ENCODE data around the gene ASCL2.

ASCL2 gene

DNA sequence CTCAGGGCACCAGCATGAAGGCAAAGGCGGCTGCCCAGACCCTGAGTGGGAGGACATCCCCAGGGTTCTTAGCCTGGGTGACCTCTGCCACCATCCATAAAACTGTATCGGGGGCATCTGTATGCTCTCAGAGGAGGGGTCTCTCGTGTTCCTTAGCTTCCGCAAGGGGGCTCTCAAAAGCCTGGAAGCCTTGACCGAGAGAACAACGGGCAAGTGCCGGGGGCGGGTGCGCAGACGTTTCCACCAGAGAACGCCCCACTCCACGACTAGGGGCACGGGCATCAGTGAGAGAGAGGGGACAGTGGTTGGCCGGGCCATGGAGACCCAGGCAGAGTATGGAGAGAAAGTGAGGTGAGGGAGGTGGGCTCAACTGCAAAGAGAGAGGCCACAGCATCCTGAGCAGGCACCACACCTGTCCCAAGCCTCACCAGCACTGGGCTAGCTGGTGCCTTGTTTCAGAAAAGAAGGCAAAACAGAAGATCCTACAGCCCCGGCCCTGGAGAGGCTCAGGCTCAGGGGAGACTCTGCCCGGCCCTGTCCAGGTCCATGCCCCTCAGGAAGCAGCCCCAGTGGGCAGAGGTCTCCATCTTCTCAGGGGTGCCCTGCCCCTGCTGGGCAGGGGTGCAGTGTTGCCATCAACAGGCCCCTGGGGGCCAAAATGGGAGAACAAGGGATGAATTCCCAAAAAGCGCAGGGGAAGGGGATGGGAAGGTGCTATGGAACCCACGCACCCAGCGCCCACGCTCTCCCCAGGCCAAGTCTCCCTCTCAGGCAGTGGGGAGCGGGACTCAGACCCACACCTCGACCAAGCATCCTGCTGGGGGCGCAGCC is 37.3 kb upstream of the ASCL2 start:
- DNase-seq, result no peak

DNA sequence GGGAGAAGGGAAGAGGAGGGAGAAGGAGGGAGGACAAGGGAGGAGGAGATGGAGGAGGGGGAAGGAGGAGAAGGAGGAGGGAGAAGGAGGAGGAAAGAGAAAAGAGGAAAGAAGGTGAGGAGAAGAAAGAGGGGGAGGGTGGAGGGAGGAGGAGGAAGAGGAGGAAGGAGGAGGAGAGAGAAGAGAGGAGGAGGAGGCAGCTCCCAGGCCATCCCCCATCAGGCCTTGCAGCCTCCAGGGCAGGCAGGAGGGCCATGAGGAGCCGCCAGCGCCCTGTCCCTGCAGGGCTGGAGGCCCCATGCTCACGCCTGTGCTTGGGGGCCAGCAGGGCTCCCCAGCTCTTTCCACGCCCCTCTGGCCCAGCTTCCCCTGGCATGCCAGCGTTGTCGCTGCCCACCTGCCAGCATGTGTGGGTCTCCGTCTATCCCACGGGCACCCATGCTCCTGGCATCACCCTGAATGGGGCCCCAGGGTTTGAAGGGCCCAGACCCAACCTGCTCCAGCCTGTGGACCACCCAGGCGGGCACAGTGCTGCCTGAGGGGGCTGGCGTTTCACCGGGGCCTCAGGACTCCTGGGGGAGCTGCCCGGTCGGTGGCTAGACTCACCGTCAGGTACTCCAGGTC is 36.6 kb upstream of the ASCL2 start:
- no peak for DNase-seq

DNA sequence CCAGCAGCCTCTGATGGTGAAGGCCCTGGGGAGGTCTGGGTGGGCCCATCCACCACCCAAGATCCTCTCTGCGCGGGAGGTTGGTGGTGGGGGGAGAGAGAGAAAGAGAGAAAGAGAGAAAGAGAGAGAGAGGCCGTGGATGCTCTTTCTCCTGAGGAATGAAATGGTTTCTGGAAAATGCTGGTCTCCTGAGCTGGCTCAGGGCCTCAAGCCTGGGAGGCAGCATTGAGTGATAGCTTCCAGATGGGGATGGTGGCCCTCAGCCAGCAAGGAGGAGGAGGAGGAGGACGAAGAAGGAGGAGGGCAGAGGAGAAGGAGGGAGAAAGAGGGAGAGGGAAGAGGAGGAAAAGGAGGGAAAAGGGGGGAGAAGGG is 36.0 kb upstream of the ASCL2 start:
- no peak for DNase-seq

DNA sequence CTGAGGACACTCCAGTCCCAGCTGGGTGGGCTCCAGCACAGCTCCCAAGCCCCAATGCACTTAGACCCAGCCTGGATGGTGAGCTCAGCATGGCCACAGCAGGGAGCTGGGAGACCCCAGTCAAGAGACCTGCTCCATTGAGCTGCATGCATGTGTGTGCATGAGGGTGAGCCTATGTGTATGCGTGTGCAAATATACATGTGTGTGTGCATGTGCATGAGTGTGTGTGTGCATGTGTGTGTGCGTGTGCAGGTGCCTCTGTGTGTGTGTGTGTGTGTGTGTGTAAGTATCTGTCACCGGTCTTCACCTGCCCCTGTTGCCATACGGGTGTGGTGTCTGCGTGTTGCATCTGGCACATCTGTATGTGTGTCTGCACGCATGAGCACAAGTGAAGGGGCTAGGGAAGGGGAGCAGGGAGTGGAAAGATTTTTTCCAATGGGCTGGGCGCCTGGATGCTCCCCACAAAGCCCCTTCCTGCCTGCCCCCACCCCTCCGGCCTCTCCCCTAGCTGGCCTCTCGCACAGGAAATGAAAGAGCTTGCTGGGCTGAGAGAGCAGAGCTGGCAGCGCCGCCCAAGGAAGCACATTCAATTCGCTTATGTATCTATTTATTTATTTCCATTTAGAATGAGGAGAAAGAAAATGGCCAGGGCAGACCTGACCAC is 35.5 kb upstream of the ASCL2 start:
- no peak for DNase-seq

DNA sequence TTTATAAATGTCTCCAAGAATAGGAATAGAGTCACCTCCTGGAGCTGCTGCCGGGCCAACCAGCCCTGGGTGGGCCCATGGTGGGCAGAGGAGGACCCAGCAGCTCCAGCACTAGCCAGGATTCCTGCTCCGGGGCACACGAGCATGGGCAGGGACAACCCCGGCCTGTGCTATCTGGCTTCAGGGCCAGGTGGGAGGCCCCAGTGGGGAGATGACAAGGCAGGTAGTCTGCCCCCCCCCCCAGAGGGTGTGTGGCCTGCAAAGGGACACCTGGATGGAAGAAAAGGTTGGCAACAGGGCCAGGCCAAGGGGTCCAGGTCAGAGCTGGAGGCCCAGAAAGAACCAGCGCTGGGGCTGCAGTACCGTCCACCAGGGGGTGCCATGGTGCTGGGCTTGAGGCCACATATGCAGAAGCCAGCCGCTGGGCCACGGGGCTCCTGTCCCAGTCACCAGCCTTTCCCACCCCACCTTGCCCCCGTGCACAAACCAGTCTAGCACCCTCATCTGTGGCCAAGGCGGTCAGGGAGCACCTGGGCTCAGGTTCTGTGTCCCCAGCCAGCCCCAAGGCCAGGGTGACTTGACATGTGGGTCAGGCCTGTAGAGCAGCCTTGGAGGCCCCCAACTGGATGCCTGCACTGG is 34.9 kb upstream of the ASCL2 start:
- no peak for DNase-seq

DNA sequence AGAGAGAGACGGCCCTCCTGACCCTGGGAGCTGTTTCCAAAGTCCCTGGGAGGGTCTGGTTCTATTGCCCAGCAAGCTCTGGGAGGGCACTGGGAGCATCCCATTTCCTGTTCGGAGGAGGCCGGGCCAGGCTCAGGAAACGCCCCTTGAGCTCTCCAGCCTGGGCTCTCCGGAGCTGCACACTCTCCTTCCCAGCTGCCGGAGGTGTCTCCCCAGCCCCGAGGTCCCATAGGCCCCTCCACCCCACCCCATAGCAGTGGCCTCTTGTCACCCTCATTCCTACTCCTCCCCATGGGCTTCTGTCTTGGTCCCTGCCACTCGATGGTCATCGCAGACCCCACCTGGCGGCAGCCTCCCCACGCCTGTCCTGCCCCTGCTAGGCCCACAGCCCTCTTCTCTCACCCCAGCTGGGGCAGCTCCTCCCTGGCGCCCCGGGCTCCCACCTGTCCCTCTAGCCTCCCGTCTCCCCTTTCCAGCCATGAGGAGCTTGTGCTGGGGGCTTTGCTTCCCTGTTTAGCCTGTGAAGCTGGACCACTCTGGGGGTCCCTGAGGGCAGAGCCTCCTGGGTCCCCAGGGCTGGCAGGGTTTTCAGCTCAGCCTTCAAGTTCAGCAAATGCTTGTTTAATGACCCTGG is 34.2 kb upstream of the ASCL2 start:
- DNase-seq, result no peak

DNA sequence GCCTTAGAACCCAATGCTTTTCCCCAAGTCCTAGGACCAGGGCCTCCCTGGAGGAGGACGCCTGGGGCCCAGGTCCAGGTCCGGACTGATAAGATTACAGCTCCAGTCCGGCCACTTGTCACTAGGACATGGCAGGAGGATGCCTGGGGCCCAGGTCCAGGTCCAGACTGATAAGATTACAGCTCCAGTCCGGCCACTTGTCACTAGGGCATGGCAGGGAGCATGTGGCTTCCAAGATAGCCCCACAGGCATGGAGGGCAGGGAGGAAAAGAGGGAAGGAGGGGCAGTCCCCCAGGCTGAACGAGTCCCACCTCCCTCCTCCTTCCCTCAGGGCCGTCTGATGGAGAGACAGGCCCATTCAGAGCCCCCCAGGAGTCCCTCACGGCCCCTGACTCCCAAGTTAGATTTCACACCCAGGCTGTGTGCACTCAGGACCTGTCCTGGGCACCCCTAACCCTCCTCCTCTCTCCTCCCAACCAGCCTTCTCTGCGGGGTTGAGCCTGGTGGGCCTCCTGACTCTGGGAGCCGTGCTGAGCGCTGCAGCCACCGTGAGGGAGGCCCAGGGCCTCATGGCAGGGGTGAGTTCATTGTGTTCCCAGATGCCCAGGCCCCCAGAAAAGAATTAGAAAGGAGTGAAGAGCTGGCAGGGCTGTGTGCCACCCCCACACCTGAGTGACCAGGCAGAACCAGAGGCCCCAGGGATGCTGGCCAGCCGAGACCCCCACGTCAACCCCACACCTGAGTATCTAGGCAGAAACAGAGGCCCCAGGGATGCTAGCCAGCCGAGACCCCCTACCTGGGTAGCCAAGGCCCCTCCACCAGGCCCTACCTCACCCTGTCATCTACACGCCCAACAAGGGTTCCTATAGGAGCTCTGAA is 33.5 kb upstream of the ASCL2 start:
- no peak for DNase-seq

DNA sequence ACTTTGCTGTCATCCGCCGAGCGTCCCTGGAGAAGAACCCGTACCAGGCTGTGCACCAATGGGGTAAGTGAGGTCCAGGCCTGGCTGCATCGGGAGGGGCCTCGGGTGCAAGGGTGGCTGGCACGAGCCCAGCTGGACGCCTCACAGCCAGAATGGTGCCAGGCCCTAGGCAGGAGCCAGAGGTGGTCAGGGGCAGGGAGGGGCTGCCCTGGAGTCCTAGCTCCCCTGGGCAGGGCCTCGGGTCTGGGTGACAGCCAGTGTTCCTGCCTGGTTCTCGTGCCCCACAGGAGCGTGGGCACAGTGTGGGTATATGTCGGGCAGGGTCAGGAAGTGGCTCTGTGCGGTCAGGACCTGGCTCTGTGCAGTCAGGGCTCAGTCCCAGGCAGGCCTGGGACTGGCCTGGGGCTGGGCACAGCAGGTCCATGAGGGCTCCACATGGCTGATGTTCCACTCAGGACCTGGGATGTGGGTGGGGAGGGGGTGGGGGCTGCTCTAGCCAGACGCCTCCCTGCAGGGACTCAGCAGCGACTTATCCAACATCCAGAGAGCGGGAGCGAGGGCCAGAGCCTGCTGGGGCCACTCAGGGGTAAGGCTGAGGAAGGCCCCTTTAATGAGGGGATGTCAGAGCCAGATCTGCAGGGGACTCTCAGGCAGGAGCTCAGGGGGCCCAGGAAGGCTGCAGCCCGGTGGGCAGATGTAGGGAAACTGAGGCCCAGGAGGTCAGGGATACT is 32.7 kb upstream of the ASCL2 start:
- DNase-seq, result no peak

DNA sequence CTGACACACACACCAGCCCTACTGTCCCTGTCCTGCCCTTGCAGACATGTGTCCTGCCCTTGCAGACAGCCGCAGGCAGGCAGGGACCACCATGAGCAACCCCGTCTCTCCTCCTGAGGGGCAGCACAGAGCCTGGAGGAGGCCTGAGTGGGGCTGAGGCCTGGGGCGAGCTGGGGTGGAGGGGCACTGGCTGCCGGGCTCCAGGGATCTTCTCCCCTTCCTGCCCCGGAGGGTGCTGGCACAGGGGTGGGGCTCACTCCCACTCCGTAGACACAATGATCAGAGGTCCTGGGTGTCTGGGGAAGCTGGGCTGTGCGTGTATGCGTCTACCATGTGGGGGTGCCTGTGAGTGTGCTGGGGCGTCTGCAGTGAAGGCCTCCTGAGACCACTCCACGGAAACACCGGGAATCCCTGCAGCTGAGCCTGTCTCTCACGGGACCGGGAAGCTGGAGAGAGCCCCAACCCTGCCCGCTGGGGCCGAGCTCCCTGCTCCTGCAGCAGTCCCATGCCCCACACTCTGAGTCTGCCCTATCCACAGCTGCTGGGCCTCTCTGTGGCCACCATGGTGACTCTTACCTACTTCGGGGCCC is 32.0 kb upstream of the ASCL2 start:
- no peak for DNase-seq

DNA sequence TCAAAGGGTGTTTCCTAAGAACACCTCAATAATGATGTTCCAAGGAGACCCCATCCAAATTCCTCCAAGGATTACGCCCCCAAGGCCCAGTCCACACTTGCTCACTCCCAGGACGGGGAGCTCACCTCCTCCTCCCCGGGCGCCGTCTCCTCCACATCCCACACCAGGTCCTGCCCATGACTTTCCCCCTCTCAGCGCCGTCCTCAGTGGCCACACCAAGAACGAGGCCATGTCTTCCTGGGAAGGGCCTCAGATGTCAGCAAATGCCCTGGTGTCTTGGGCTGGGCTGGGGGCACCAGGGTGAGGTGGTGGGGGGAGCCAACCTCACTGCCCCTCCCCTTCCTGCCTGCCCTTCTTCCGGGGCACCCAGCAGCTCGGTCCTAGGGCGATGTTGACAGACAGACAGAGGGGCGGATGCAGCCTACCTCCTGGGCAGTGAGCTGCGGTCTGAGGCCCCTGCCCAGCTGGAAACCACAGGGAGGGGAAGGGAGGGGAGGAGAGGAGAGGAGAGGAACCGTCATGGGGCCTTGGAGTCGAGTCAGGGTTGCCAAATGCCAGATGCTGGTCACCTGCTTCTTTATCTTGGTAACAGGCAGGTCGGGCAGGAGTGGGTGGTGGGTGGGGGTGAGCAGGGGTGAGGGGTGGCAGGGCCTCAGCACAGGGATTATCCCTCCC is 31.4 kb upstream of the ASCL2 start, which contains the start of the genes C11orf21 and TSPAN32:
C11orf21 (minus strand) TSS at position 288 of the 675 bp plus-strand sequence; CDS start at position 178, 110 bp downstream.
TSPAN32 (plus strand) TSS at position 383 of the 675 bp plus-strand sequence; CDS start at position 520, 137 bp downstream.
- DNase-seq, result no peak

DNA sequence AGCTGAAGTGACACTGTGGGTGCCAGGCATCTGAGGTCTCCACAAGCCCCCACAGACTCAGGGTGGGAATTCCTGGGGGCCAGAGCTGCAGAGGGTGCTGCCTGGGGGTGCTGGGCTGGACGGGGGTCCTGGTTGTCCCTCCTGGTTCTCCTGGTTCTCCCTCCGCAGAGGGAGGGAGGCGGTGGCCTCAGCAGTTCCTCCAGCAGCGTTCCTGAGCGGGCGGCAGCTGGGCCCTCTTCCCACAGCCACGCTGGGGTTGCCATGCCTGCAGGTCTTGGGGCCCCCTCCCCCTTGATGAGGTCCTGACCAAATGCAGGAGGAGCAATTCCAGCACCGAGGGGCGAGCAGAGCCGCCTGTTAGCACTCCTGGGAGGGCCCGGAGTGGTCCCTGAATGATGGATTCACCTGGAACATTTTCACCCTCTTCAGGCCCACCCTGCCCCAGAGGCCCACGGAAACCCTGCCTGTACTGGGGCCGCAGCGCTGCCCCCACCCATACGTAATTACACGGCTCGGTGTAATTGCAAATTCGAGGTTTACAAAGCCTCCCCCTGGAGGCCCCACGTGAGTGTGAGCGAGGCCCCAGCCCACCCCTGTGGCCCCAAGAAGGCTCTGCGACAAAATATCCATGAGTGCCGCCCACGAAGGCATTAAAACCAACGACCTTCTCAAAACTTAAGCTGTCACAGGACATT is 30.7 kb upstream of the ASCL2 start:
- no peak for DNase-seq

DNA sequence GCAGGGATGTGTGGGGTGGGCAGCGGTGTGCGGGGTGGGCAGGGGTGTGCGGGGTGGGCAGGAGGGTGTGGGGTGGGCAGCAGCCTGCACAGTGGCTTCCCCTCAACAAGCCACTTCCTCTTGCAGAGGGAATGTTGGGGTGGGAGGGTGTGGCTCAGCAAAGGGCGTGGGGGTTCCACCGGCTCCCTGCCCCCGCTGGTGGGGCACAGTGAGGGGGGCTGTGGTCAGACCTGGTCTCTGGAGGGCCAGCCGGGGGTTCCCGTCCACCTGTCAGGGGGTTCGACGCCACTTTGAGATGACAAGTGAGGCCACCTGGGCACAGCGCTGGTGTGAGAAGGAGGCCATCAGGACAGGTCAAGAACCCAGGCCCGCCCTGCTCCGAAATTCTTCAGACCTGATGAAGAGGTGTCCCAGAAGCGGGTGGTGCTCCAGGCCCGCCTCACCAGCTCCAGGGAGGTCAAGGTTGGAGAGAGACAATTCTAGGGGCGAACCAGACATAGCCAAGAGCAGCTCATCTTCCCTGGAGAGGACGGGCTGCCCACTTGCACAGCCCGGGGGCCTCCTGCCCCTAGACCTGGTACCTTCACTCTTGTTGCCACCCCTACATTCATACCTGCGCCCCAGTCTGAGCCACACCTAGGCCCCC is 30.0 kb upstream of the ASCL2 start:
- no peak for DNase-seq

DNA sequence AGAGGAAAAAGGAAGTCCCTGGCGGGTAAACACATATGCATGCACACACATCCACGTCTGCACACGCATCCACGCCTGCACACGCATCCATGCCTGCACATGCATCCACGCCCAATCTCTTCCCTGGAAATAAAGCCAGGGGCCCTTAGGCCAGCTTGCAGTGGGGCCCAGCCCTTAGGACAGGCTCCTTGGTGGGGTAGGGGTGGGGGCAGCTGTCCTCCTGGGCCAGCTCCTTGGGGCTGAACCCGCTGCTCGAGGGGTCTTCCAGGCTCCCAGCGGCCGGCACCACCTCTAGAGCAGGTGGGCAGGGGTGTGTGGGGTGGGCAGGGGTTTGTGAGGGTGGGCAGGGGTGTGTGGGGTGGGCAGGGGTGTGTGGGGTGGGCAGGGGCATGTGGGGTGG is 29.4 kb upstream of the ASCL2 start:
- DNase-seq, result no peak

DNA sequence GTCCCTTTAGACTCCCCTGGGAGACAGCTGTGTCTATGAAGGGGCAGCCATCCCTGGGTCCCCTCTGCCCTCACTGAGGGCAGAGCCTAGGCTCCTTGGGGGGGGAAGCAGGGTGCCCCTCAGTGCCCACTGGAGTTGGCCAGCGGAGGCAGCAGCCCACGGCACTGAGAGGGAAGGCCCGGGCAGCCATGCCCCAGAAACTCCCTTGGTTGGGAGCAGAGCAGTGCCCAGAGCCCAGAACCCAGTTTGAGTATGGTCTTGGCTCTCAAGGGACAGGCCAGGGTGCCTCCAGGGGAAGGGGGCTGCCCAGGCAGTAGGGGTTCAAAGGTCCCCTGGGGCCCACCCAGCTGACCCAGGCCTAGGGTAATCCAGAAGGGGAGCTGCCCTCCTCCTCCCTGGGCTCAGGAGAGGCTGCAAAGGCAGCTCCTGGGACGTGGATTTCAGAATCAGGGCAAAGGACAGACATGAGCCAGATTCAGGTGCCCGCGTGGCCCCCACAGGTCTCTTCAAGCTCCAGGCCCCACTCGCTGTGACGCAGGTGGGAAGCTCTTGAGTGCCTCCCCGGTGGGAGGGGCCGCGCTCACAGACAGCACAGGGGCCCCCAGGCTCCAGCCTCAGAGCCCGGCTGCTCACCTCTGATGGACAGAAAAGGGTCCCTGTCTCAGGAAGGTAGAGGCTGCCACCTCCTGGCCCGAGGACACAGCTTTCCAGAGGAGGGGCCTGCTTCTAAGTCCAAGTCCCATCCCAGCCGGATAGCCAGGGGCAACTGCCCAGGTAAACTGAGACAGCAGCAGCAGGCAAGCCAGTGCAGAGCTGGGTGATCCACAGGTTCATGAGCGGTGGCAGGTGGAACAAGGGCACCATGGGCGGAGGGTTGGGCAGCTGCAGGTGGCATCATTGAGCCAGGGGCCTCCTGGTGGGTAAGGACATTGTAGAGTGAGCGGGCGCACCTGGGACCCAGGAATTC is 28.7 kb upstream of the ASCL2 start:
- DNase-seq, result no peak

DNA sequence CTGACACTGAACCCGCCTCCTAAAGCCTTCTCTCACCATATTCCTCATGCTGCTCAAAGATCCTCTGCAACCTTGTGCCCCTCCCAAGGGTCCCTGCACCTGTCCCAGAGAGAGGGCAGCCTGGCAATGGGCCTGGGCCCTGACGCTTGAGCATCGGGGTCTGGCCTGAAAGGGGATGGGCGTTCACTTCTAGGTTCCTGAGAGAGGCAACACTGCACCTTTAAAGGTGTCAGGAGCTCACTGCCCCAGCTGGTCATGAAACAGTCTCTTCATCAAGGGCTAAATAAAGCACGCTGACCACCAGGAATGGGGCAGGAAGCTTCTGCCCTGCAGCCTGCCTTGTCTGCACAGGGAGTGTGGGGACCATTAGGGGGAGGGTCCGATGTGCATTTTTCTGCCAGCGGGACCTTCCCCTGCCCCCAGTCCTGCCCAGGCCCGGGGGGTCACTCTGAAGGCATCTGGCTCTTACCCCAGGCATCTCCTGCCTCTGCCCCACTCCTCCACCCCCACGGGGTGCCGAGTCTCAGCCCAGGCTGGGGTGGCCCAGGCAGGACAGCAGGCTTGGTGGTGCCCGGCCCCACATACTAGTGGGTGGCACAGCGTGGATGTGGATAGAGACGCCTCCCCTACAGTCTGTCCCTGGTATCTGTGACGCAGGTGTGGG is 27.9 kb upstream of the ASCL2 start:
- no peak for DNase-seq

DNA sequence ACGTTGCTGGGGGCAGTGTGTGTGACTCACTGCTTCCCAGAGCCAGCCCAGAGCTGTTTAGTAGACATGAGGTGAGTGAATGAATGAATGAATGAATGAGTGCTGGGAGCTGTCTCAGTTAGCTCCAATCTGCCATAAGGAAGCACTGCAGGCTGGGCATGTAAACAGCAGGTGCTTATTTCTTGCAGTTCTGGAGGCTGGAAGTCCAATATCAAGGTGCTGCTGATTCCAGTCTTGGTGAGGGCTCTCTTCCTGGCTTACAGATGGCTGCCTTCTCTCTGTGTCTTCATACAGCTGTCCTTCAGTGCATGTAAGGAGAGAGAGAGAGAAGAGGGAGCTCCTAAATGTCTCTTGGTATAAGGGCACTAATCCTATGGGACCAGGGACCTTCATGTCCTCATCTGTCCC is 27.2 kb upstream of the ASCL2 start:
- no peak for DNase-seq

Data from NCI-H748 treated with DMSO at 0.1 percent for 48 hours (cell line).